HEK293 (cell line): ENCODE measurements around the gene AHCTF1.

Experiments
- CTCF ChIP-seq: fragments of 450-650 bp; formaldehyde crosslinking; IDR thresholded peaks from 2 replicates; pipeline ENCODE4 v1.5.1; 2016; ENCODE audit warnings: missing biosample characterization, missing genetic modification characterization
- SETDB1 ChIP-seq: IDR thresholded peaks from one replicate; pipeline ENCODE4 v1.6.1; 2017; ENCODE audit warnings: mild to moderate bottlenecking, low read length, moderate library complexity, mixed read lengths; ENCODE audit not compliant: insufficient read length
- YY1 ChIP-seq: fragments of 450-650 bp; formaldehyde crosslinking; IDR thresholded peaks from 2 replicates; pipeline ENCODE4 v1.5.1; 2018; ENCODE audit warnings: missing biosample characterization, missing genetic modification characterization
- ZNF10 ChIP-seq: fragments of 450-650 bp; formaldehyde crosslinking; IDR thresholded peaks from 2 replicates; pipeline ENCODE4 v1.5.1; 2017; ENCODE audit warnings: missing biosample characterization, missing genetic modification characterization
- ZNF146 ChIP-seq: fragments of 450-650 bp; formaldehyde crosslinking; IDR thresholded peaks from 2 replicates; pipeline ENCODE4 v1.5.1; 2016; ENCODE audit warnings: missing biosample characterization, missing genetic modification characterization
- ZNF473 ChIP-seq: fragments of 450-650 bp; formaldehyde crosslinking; IDR thresholded peaks from 2 replicates; pipeline ENCODE4 v1.5.1; 2017; ENCODE audit warnings: missing biosample characterization, missing genetic modification characterization
- ZNF629 ChIP-seq: fragments of 450-650 bp; formaldehyde crosslinking; IDR thresholded peaks from 2 replicates; pipeline ENCODE4 v1.5.1; 2017; ENCODE audit warnings: missing biosample characterization, missing genetic modification characterization

- no peak for TF ChIP-seq CTCF (tag by site-specific recombination)
- TF ChIP-seq ZNF473 (tag by site-specific recombination), result no peak
- no peak for TF ChIP-seq ZNF629 (tag by site-specific recombination)
- no peak for TF ChIP-seq SETDB1
- TF ChIP-seq ZNF10, result no peak
- no peak for TF ChIP-seq ZNF146
- no peak for TF ChIP-seq YY1 (tag by site-specific recombination)
These were observed 140.3 kb downstream of the AHCTF1 start for GRCh38 chr1:246791303-246791918.
